GF-D8 (cell line): ENCODE results near the gene NDUFA6.
"Not testable (repeated sequence)": the region's sequence is repeated elsewhere in the genome, so short reads cannot be mapped to it uniquely, and the experiment has no call there.

ENCODE experiments used
- DNase-seq: peaks from one replicate; lab custom pipeline; 2025; lab: John Stamatoyannopoulos, UW

The NDUFA6 gene

DNA sequence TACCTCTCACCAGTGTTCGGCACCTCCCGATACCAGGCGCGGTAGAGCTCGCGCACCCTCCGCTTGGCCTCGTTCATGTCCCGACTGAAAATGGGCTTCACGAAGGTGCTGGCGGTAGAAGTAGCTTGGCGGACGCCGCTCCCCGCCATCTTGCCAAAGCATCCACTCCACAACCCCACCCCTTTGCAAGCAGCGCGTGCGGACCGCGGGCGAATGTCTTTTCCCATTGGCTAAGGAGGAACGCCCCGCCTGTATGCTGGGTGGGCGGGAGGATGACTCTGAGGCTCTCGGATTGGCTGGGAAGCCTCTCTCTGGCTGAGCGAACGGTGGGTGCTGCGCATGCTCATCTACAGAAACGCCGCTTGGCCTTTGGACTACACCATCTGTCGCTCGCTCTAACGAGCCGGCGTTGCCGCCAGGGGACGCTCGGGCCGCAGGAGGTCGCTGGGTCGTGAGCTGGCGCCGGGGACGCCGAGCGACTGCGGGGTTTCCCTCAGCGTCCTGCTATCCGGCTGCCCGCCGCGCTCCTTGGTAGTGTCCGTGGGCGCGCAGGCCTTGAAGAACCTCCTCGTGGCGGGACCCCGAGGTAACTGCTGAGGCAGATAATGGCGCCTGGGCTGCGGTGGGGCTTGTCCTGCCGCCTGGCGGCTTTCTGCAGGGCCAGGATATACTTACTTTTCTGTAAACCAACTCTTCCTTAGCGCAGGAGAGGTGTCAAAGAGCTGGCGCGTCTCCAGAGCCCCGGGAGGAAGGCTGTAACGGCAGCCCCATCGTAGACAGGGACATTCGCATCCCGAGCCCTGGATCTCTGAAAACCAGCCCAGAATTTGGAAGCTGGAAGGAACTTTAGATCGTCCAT, at the start of gene NDUFA6:
TSS of gene NDUFA6 (minus strand) at position 177 of the 859 bp plus-strand sequence. CDS start at position 149, 28 bp downstream.
- DNase-seq = peak; percentile 98

DNA sequence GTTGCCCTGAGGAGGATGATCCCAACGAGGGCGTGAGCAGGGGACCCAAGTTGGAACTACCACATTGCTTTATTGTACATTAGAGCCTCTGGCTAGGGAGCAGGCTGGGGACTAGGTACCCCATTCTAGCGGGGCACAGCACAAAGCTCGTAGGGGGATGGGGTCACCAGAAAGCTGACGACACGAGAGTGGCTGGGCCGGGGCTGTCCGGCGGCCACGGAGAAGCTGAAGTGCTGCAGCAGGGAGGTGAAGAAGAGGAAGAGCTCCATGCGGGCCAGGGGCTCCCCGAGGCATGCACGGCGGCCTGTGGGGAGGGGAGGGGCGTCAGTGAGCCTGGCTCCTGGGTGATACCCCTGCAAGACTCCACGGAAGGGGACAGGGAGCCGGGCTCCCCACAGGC, 49.6 kb upstream of the NDUFA6 start:
- DNase-seq = not testable (repeated sequence)

DNA sequence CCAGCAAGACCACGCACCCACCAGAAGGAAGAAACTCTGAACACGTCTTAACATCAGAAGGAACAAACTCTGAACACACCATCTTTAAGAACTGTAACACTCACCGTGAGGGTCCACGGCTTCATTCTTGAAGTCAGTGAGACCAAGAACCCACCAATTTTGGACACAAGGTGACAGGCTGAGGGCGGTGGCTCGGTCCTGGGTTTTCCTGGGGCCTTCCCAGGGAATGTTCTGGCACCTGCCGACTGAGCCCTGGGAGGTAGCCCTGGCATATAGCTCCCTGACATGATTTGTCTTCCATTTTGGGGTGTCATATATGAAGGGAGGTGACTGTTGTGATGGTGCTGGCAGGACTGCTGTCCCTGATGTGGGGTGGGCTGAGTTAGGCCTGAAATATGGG, 48.9 kb upstream of the NDUFA6 start:
- DNase-seq = not testable (repeated sequence)

DNA sequence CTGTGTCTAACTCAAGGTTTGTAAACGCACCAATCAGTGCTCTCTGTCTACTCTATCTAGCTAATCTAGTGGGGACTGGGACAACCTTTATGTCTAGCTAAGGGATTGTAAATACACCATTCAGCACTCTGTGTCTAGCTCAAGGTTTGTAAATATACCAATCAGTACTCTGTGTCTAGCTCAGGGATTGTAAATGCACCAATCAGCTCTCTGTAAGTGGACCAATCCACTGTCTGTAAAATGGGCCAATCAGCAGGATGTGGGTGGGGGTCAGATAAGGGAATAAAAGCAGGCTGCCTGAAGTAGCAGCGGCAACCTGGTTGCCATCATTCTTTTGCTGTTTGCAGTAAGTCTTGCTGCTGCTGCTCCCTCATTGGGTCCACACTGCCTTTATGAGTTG, 48.4 kb upstream of the NDUFA6 start:
- DNase-seq = no peak

DNA sequence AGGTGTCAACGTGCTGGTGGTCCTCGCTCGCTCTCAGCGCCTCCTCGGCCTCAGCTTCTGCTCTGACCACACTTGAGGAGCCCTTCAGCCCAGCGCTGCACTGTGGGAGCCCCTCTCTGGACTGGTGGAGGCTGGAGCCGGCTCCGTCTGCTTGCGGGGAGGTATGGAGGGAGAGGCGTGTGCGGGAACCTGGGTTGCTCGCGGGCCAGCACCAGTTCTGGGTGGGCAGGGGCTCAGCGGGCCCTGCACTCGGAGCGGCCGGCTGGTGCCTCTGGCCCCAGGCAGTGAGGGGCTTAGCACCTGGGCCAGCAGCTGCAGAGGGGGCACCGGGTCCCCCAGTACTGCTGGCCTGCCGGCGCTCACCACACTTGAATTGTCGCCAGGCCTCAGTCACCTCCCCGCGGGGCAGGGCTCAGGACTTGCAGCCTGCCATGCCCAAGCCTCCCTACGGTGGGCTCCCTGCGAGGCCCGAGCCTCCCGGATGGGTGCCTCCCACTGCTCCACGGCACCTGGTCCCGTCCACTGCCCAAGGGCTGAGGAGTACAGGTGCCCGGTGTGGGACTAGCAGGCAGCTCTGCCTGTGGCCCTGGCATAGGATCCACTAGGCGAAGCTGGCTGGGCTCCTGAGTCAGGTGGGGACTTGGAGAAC, 47.7 kb upstream of the NDUFA6 start:
- DNase-seq = no peak

DNA sequence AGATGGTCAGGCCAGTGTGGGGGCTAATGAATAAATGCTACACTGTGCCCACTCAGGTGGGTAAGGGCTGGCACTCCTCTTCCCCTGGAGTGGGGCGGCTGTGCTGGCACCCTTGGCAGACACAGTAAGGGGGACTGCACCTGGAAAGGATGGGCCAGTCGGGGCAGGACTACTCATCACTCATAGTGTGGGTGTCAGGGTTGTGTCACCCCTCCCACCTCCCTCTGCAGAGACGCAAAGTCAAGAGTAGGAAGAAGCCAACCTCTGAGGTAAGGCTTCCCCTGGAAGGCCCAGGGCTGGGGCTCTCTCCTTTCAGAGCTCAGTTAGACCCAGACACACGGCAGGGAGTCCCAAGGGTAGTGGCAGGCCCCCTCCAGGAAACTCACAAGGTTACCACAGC, 45.1 kb upstream of the NDUFA6 start:
- DNase-seq = not testable (repeated sequence)

DNA sequence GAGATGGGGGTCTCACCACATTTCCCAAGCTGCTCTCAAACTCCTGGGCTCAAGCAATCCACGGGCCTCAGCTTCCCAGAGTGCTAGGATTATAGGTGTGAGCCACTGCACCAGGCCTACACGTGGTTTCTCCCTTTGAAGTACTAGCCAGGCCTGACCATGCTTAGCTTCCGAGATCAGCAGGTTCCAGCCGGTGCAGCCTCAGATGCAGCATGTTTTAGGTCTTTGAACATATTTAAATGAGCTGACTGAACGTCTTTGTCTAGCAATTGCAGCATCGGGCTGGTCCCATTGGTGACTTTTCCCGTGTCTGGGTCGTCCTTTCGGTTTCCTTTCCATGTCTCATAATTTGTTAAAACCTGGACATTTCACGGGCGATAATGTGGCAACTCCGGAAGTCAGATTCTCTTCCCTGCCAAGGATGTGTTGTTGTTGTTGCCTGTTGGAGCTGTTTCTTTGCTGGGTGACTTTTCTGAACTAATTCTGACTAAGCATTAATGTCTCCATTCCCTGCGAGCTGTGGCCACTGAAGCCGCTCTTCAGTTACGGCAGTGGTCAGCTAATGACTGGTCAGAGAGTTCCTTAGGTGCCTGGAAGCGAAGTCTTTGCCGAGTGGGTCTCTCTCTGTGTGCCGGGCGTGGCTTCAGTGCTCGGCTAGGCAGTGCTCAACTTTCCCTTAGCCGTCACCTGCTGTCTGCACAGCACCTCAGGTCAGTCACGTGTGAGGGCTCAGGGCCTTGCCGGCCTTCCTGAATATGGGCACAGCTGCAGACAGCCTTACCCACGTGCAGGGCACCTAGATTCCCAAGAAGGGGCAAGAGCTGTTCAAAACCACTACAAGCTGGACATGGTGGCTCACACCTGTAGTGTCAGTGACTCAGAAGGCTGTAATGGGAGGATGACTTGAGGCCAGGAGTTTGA, 43.8 kb upstream of the NDUFA6 start:
- no peak for DNase-seq

DNA sequence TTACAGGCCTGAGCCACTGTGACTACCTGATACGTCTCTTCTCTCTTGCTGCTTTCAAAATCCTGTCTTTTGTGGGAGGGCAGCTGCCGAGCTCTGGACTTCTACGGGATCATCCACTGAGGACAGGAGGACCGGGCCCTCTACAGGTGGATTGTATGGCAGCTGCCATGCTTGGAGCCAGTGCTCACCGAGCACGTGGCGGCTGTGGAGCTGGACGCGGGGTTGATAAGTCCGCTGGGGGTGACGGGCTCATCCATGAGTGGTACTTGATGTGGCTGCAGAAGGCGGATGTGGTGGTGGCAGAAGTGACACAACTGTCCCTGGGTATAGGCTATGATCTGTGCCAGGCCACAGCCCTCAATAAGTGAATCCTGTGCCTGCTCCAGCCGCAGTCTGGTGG, 41.9 kb upstream of the NDUFA6 start:
- DNase-seq = no peak

DNA sequence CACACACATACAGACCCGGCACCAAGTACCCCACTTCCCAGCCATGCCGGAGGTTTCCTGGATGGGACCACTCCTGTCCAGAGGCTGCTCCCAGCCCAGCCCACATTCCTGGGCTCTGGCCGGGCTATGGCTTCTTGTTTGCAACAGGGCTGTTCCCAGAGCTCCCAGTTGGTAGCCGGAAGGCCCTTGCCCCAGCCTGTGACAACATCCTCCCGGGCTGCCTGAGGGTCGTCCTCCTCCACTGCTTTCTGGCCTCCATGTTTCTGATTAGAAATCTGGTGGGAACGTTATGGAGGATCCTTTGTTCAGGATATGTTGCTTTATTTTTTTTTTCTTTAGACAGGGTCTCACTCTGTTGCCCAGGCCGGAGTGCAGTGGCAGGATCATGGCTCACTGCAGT, 41.0 kb upstream of the NDUFA6 start:
- DNase-seq = no peak

DNA sequence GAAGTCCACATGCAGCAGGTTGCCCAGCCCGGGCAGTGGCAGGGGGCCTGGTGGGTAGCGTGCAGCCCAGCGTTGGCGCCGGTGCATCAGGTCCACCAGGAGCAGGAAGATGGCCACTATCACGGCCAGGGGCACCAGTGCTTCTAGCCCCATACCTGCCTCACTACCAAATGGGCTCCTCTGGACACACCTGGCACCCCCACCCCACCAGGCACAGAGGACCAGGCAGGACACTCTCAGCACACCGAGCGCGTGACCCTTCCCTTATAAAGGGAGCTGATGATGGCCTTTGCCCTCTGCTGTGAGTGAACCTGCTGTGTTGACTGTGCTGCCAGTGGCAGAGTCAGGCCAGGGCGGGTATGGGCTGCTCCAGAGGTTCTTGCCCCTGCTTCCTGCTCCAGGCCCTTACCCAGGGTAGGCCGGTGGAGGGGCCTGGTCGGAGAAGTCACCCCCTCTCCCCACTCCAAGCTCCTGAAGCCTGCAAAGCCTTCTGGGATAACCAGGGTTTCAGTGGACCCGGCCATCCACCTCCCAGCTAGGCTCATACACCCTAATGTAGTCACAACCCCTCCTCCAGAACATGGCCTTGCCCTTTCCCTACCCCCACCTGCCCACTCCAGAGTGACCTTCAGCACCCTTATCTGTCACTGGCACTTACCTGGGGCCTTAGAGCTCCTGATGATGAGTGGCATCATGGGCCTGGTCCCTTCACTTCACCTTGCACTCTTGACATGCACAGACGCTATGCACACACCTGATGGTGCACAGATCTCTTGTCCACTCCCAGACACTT, 40.3 kb upstream of the NDUFA6 start, which contains the start of gene CYP2D6:
TSS of gene CYP2D6 (minus strand) at position 172 of the 793 bp plus-strand sequence. CDS start at position 153, 19 bp downstream.
- DNase-seq = not testable (repeated sequence)

DNA sequence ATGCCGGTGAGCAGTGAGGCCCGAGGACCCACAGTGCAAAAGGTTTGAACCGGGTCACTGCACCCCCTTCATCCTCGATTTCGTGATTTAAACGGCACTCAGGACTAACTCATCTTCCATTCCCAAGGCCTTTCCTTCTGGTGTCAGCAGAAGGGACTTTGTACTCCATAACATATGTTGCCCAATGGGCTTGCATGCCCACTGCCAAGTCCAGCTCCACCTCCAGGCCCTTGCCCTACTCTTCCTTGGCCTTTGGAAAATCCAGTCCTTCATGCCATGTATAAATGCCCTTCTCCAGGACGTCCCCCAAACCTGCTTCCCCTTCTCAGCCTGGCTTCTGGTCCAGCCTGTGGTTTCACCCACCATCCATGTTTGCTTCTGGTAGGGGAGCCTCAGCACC, 39.6 kb upstream of the NDUFA6 start:
- DNase-seq = not testable (repeated sequence)

DNA sequence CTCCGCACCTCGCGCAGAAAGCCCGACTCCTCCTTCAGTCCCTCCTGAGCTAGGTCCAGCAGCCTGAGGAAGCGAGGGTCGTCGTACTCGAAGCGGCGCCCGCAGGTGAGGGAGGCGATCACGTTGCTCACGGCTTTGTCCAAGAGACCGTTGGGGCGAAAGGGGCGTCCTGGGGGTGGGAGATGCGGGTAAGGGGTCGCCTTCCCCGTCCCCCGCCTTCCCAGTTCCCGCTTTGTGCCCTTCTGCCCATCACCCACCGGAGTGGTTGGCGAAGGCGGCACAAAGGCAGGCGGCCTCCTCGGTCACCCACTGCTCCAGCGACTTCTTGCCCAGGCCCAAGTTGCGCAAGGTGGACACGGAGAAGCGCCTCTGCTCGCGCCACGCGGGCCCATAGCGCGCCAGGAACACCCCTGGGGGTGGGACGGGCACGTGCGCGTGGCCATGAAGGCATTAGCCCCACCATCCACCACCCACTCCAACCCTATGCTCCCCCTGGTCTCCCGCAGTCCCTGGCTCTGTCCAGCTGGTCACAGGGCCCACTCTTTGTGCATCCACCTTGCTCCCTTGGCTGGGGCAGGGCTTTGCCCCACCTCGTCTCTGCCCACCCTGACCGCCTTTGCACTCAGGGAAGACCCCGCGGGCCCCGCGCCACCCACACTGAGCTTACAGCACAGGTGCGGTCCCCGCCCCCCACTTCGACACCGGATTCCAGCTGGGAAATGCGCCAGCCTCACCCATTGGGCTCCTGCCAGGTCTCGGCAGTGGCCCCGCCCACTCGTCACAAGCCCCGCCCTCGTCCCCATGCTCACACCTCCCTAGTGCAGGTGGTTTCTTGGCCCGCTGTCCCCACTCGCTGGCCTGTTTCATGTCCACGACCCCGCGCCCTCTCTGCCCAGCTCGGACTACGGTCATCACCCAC, 38.5 kb upstream of the NDUFA6 start:
- DNase-seq = not testable (repeated sequence)

DNA sequence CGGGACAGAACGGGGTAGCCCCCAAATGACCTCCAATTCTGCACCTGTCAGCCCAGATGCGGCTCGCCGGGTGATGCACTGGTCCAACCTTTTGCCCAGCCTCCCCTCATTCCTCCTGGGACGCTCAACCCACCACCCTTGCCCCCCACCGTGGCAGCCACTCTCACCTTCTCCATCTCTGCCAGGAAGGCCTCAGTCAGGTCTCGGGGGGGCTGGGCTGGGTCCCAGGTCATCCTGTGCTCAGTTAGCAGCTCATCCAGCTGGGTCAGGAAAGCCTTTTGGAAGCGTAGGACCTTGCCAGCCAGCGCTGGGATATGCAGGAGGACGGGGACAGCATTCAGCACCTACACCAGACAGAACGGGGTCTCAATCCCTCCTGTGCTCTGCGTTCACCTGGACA, 37.4 kb upstream of the NDUFA6 start:
- not testable (repeated sequence) for DNase-seq

DNA sequence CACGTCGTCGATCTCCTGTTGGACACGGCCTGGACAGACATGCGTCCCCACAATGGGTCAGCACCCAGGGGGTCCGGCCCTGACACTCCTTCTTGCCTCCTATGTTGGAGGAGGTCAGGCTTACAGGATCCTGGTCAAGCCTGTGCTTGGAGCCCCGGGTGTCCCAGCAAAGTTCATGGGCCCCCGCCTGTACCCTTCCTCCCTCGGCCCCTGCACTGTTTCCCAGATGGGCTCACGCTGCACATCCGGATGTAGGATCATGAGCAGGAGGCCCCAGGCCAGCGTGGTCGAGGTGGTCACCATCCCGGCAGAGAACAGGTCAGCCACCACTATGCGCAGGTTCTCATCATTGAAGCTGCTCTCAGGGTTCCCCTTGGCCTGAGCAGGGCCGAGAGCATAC, 37.0 kb upstream of the NDUFA6 start:
- DNase-seq = no peak

DNA sequence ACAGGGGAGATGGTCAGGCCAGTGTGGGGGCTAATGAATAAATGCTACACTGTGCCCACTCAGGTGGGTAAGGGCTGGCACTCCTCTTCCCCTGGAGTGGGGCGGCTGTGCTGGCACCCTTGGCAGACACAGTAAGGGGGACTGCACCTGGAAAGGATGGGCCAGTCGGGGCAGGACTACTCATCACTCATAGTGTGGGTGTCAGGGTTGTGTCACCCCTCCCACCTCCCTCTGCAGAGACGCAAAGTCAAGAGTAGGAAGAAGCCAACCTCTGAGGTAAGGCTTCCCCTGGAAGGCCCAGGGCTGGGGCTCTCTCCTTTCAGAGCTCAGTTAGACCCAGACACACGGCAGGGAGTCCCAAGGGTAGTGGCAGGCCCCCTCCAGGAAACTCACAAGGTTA, 33.0 kb upstream of the NDUFA6 start:
- DNase-seq = not testable (repeated sequence)

DNA sequence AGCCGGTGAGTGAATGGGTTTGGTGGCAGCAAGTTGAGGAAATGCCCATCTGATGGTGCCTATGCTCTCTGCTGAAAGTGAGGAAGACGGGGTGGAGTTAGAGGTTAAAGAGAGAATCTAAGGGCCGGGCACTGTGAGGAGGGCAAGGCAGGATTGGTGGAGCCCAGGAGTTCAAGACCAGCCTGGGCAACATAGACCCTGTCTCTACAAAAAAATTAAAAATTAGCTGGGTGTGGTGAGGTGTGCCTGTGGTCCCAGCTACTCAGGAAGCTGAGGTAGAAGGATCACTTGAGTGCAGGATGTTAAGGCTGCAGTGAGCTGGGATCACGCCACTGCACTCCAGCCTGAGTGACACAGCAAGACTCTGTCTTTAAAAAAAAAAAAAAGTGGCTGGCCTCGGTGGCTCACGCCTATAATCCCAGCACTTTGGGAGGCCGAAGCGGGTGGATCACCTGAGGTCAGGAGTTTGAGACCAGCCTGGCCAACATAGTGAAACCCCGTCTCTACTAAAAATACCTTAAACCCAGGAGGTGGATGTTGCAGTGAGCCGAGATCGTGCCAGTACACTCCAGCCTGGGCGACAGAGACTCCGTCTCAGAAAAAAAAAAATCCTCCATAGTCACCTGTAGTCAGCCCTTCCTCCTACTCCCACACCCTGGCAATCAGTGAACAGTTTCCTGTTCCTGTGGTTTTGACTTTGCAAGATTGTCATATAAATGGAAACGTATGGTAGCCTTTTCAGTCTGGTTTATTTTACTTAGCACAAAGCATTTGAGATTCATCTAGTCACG, 29.9 kb upstream of the NDUFA6 start:
- peak; percentile 22 for DNase-seq

DNA sequence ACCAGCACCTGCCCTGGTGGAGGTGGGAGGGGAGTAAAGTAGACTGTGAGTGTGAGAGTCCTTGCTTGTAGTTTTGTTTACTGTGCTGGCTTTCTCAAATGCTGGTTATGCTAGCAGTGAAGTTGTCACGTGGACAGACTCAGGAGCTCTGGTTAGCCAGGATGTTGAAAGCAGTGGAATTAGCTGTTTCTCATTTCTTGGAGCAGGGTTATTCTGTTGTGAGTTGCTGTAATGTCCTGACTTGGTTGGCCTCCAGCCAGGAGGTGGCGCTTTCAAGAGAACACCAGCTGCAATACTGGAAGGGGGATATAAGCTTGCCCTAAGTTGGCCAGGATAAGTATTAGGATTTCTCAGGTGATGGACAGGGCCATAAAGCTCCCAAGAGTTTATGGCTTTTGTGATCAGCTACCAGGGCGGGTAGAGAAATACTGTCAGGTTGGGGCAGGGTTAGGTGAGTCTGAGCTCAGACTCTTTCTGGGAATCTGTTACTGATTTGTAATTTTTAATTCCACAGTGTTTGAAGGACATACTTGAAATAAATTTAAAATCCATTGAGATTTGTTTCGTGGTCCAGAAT, 26.4 kb upstream of the NDUFA6 start:
- DNase-seq = no peak

DNA sequence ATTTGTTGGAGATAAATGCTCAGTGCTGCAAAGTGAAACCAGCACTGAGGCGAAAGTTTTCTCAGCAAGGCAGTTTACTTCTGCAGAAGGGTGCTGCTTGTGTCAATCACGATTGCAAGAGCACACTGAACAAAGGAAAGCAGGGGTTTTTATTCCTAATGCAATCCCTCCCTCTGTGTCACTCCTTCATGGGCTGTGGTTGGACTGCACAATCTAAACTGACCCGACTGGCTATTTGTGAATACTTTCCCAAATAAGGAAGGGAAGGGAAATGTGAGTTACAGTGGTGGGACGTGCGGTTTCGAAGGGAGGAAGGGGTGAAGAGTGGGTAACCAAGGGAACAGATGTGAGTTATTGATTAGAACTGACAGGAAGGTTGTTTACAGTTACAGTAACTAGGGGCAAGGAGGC, 24.9 kb upstream of the NDUFA6 start:
- not testable (repeated sequence) for DNase-seq

DNA sequence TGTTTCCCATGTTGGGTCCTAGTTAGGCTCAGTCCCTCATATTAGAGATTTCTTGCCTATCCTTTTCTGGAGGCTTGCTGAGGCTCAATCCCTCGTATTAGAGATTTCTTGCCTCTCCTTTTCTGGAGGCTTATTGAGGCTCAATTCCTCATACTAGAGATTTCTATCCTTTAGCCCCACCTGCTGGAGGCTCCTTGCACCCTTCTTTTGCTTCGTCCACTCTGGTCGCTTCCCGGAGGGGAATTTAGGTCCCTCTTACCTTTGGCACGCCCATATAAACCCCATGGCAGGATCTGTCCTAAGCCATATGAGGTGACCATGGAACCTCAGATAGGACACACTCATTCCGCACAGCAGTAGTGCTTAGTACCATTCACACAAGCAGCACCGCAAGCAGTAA, 24.1 kb upstream of the NDUFA6 start:
- DNase-seq = no peak
